ENCODE results near the gene CDC37L1. TPM values are rescaled to one million over a fixed set of nuclear protein-coding genes. Genes with fewer than 3 reads are reported as not detected.

The CDC37L1 gene
- total RNA-seq, 4 donors from 2014 or later = 28.5 to 48.9 (median 38.0) TPM

DNA sequence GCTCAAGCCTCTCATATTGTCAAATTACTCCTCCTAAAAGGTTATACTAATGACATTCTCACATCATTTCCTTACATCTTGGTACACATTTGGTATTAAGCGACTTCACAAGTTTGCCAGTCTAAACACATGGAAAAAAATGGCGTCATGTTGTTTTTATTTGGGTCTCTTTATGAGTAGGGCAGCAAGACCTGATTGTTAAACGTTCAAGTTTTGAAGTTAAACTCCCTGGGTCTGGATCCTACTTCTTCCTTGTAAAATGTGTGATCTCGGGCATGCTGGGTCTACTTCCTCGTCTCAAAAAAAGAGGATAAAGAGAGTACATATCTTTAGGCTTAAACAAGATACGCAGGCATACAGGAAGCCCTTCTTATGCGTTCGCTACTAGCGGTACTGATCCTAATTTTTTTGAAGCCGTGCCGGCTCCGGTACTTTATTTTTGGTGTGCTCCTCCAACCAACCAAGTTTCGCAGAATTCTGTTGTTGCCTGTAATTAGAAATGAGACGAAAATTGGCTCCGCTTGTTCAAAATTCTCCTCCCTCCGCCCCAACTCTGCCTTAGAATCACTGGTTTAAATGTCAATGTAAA lies 596 bp upstream of the CDC37L1 start:
- H3K4me1 ChIP-seq = peaks cover 0 to 31% (median 15%) of the 10 kb centered on the region in 4 donors
- peak overlapping the region; percentile 91 to 98 (median 98) for H3K27ac ChIP-seq
- no peak for DNase-seq (ENCODE audit: low spot score in 2 of 2)
- no peaks in the 10 kb centered on the region for H3K9me3 ChIP-seq
- H3K36me3 ChIP-seq = no peaks in the 10 kb centered on the region
- H3K27me3 ChIP-seq = no peaks in the 10 kb centered on the region
- no peak for TF ChIP-seq EP300 (IDR thresholded peaks at IDR 0.05)
- TF ChIP-seq, protein P1, sequence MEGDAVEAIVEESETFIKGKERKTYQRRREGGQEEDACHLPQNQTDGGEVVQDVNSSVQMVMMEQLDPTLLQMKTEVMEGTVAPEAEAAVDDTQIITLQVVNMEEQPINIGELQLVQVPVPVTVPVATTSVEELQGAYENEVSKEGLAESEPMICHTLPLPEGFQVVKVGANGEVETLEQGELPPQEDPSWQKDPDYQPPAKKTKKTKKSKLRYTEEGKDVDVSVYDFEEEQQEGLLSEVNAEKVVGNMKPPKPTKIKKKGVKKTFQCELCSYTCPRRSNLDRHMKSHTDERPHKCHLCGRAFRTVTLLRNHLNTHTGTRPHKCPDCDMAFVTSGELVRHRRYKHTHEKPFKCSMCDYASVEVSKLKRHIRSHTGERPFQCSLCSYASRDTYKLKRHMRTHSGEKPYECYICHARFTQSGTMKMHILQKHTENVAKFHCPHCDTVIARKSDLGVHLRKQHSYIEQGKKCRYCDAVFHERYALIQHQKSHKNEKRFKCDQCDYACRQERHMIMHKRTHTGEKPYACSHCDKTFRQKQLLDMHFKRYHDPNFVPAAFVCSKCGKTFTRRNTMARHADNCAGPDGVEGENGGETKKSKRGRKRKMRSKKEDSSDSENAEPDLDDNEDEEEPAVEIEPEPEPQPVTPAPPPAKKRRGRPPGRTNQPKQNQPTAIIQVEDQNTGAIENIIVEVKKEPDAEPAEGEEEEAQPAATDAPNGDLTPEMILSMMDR (IDR thresholded peaks at IDR 0.05) = no peak
- TF ChIP-seq POLR2A (IDR thresholded peaks at IDR 0.05) = no peak
- H3K4me3 ChIP-seq = peak overlapping the region; percentile 83 to 92 (median 87)
- 0 to 1% methylated on average over 16 of the region's 16 CpGs for WGBS, 2 donors

GRCh38 chr9:4680173-4680525 lies 780 bp downstream of the CDC37L1 start:
- peaks cover 0 to 6% (median 0%) of the 10 kb centered on the region in 3 donors for H3K36me3 ChIP-seq
- H3K4me3 ChIP-seq = peak overlapping the region; percentile 83 to 92 (median 87)
- TF ChIP-seq, protein P1 (IDR thresholded peaks at IDR 0.05) = no peak
- TF ChIP-seq POLR2A (IDR thresholded peaks at IDR 0.05) (no peak), EP300 (IDR thresholded peaks at IDR 0.05) (no peak)
- WGBS, 2 donors = 1% methylated on average over 10 of the region's 10 CpGs
- peaks cover 0 to 45% (median 15%) of the 10 kb centered on the region in 4 donors for H3K4me1 ChIP-seq
- H3K9me3 ChIP-seq = no peaks in the 10 kb centered on the region
- DNase-seq (ENCODE audit: low spot score in 2 of 2) = no peak
- H3K27me3 ChIP-seq = no peaks in the 10 kb centered on the region
- peak overlapping the region; percentile 91 to 98 (median 98) for H3K27ac ChIP-seq

GRCh38 chr9:4680750-4681149 lies 1.4 kb downstream of the CDC37L1 start:
- Histone ChIP-seq H3K27me3 (no peaks in the 10 kb centered on the region), H3K36me3 (peaks cover 0 to 12% (median 0%) of the 10 kb centered on the region in 3 donors), H3K27ac (peak overlapping the region; percentile 91 to 98 (median 98)), H3K4me3 (peak overlapping the region; percentile 83 to 92 (median 87)), H3K9me3 (no peaks in the 10 kb centered on the region), H3K4me1 (peaks cover 0 to 49% (median 15%) of the 10 kb centered on the region in 4 donors)
- TF ChIP-seq POLR2A (IDR thresholded peaks at IDR 0.05) (no peak), EP300 (IDR thresholded peaks at IDR 0.05) (no peak)
- TF ChIP-seq, protein P1 (IDR thresholded peaks at IDR 0.05) = no peak
- WGBS, 2 donors = 36 to 38% methylated on average over 2 of the region's 2 CpGs
- no peak for DNase-seq (ENCODE audit: low spot score in 2 of 2)

DNA sequence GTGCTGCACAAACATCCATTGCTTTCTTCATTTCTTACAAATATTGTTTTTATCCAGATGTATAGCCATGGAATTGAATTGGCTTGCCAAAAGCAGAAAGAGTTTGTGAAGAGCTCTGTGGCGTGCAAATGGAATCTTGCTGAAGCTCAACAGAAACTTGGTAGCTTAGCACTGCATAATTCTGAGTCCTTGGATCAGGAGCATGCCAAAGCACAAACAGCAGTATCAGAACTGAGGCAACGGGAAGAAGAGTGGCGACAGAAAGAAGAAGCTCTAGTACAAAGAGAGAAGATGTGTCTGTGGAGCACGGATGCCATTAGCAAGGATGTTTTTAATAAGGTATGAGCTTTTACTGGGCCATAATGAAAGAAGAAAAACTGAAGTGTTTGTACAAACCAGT lies 5.5 kb downstream of the CDC37L1 start:
- no peak for DNase-seq (ENCODE audit: low spot score in 2 of 2)
- Histone ChIP-seq H3K4me1 (peaks cover 0 to 71% (median 14%) of the 10 kb centered on the region in 4 donors), H3K27ac (no peak overlapping the region), H3K27me3 (no peaks in the 10 kb centered on the region), H3K36me3 (peaks cover 0 to 29% (median 0%) of the 10 kb centered on the region in 3 donors), H3K9me3 (no peaks in the 10 kb centered on the region), H3K4me3 (no peak overlapping the region)
- WGBS, 2 donors = 86 to 87% methylated on average over 4 of the region's 4 CpGs
- TF ChIP-seq POLR2A (IDR thresholded peaks at IDR 0.05) (no peak), EP300 (IDR thresholded peaks at IDR 0.05) (no peak)
- TF ChIP-seq, protein P1 (IDR thresholded peaks at IDR 0.05) = no peak

GRCh38 chr9:4686112-4686511 lies 6.7 kb downstream of the CDC37L1 start:
- TF ChIP-seq, protein P1 (IDR thresholded peaks at IDR 0.05) = no peak
- TF ChIP-seq EP300 (IDR thresholded peaks at IDR 0.05) = no peak
- peaks cover 0 to 38% (median 0%) of the 10 kb centered on the region in 3 donors for H3K36me3 ChIP-seq
- DNase-seq (ENCODE audit: low spot score in 2 of 2) = no peak
- no peaks in the 10 kb centered on the region for H3K27me3 ChIP-seq
- no peaks in the 10 kb centered on the region for H3K9me3 ChIP-seq
- H3K4me3 ChIP-seq = no peak overlapping the region
- WGBS, 2 donors = 86 to 87% methylated on average over 4 of the region's 4 CpGs
- peak overlapping the region in 1 of 4 donors; percentile 51 for H3K27ac ChIP-seq
- peaks cover 0 to 65% (median 6%) of the 10 kb centered on the region in 4 donors for H3K4me1 ChIP-seq

Measured in tibial nerve (tissue), 4 donors.